ENCODE measurements around the gene CFAP100. TPM values are rescaled to one million over a fixed set of nuclear protein-coding genes. Genes with fewer than 3 reads are reported as not detected.

CFAP100 gene
- not detected for total RNA-seq

GRCh38 chr3:126394179-126394976 is at the start of gene CFAP100:
Gene CFAP100 (plus strand): TSS chr3:126394909. CDS start chr3:126396001, 1,092 bp downstream.
- Histone ChIP-seq H3K4me3 (ENCODE audit: low read length) (no peak within 1 kb of the TSS), H3K27me3 (ENCODE audit: insufficient read depth, low read length) (peaks cover 25% of the 10 kb centered on the region), H3K4me1 (ENCODE audit: insufficient read depth, low read length) (no peaks in the 10 kb centered on the region), H3K9me3 (ENCODE audit: low read depth, low read length) (no peaks in the 10 kb centered on the region)

DNA sequence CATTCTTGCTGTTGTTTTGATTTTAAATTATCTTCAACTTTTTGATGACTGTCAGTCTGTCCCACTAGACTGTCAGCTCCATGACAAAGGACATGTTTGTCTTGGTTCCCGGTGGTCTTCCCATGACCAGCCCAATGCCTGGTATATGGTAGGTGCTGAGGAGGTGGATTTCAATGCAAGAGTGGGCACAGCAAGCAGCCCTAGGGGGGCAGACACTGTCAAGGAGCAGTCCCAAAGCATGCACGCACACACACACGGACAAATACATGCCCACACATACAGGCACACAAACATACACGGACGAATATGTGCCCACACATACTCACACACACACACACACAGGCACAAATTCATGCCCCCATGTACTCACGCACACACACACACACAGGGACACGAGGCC is 49.5 kb upstream of the CFAP100 start:
- Histone ChIP-seq H3K4me1 (ENCODE audit: insufficient read depth, low read length) (no peaks in the 10 kb centered on the region), H3K9me3 (ENCODE audit: low read depth, low read length) (no peaks in the 10 kb centered on the region), H3K27me3 (ENCODE audit: insufficient read depth, low read length) (no peaks in the 10 kb centered on the region), H3K4me3 (ENCODE audit: low read length) (no peak overlapping the region)

DNA sequence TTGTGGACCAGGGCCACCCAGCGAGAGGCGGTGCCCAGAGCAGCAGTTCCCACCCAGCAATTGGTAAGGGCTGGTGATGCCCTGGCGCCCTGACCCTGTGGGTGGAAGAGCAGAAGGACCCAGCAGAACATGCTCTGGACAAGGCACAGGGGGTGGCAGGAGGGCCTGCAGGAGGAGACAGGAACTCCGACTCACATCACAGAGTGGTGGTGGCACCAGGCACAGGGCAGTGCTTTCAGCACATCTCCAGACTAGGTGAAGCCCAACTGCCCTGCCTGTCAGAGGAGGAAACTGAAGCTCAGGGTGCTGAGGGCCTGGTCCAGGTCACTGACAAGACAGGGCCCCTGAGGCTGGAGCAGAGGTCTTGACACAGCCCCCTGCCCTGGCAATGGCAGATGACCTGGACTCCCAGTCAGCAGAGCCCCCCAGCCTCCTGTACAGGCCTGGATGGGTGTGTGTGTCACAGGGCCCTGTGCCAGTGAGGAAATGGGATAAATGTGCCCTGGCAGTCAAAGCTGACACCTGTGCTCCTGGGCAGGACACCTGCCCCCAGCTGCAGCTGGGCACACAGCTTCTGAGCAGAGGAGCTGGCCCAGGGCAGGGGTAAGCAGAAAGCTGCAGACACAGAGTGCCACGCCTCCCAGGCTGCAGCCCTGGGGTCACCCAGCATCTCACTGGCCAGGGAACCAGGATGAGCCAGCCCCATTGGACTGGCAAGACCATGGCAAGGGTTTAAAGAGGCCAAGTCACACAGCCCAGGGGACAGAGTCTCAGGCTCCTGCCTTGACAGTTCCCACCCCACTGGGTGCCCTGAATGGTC is 48.9 kb upstream of the CFAP100 start:
- Histone ChIP-seq H3K4me3 (ENCODE audit: low read length) (no peak overlapping the region), H3K4me1 (ENCODE audit: insufficient read depth, low read length) (no peaks in the 10 kb centered on the region), H3K9me3 (ENCODE audit: low read depth, low read length) (no peaks in the 10 kb centered on the region), H3K27me3 (ENCODE audit: insufficient read depth, low read length) (no peaks in the 10 kb centered on the region)

- H3K9me3 ChIP-seq (ENCODE audit: low read depth, low read length), result no peaks in the 10 kb centered on the region
- H3K4me3 ChIP-seq (ENCODE audit: low read length), result no peak overlapping the region
- H3K27me3 ChIP-seq (ENCODE audit: insufficient read depth, low read length), result no peaks in the 10 kb centered on the region
- no peaks in the 10 kb centered on the region for H3K4me1 ChIP-seq (ENCODE audit: insufficient read depth, low read length)
Measured at GRCh38 chr3:126346466-126346865, 48.2 kb upstream of the CFAP100 start.

DNA sequence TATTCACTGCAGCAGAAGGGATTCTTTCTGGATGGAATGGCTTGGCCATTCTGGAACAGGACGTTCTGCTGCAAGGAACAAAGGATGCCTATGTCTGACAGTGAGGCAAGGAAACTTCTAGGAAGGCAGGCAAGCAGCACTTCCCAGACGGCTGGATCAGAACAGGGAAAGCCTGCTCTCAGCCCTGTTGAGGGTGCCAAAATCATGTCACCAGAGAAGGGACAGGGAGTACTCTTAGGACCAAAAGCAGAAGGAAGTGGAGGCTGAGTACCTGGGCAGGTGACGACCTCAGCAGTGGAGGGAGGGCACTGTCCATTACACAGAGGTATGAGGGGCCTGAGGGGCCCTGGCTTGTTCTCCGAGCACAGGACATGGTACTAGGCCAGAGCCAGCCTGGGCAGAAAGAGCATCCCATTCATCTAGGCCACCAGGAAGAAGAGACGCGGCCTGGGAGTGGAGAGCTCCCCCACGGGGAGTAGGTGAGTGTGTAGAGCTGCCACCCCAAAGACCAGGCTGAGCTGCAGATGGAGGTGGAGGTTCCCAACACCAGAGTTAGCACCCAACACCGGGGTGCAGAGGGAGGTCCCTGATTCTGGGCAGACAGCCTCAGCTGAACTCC is 47.1 kb upstream of the CFAP100 start:
- Histone ChIP-seq H3K4me1 (ENCODE audit: insufficient read depth, low read length) (no peaks in the 10 kb centered on the region), H3K4me3 (ENCODE audit: low read length) (no peak overlapping the region), H3K9me3 (ENCODE audit: low read depth, low read length) (no peaks in the 10 kb centered on the region), H3K27me3 (ENCODE audit: insufficient read depth, low read length) (no peaks in the 10 kb centered on the region)

DNA sequence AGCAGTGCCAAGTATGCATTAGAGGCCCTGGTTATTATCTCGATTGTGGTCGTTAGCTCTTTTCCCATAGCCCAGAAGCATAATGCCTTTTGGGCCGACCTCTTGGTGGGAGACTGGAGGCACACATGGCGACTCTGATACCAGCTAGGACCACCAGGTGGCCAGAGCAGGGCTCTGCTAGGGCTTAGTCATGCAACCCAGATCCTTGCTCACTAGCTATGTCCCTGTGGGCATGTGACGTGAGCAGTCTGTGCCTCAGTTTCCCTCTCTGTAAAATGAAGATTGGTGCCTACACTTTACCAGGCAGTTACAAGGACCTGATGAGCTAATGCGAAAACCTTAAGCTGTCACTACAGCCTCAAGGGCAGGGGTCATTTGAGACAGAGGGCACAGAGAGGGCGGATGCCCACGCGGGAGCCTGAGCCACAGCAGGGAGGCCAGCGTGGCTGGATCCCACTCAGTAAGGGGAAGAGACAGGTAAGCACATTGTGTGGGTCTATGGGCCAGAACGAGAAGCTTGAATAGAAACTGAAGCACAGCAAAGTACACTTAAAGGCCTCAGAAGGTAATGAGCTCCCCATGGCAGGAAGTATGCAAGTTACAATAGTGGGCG is 46.3 kb upstream of the CFAP100 start:
- H3K9me3 ChIP-seq (ENCODE audit: low read depth, low read length), result no peaks in the 10 kb centered on the region
- no peak overlapping the region for H3K4me3 ChIP-seq (ENCODE audit: low read length)
- no peaks in the 10 kb centered on the region for H3K27me3 ChIP-seq (ENCODE audit: insufficient read depth, low read length)
- no peaks in the 10 kb centered on the region for H3K4me1 ChIP-seq (ENCODE audit: insufficient read depth, low read length)

- no peaks in the 10 kb centered on the region for H3K4me1 ChIP-seq (ENCODE audit: insufficient read depth, low read length)
- H3K9me3 ChIP-seq (ENCODE audit: low read depth, low read length), result no peaks in the 10 kb centered on the region
- no peak overlapping the region for H3K4me3 ChIP-seq (ENCODE audit: low read length)
- no peaks in the 10 kb centered on the region for H3K27me3 ChIP-seq (ENCODE audit: insufficient read depth, low read length)
Measured at GRCh38 chr3:126349071-126349470, 45.6 kb upstream of the CFAP100 start.

- Histone ChIP-seq H3K4me1 (ENCODE audit: insufficient read depth, low read length) (no peaks in the 10 kb centered on the region), H3K27me3 (ENCODE audit: insufficient read depth, low read length) (peaks cover 3% of the 10 kb centered on the region), H3K9me3 (ENCODE audit: low read depth, low read length) (no peaks in the 10 kb centered on the region), H3K4me3 (ENCODE audit: low read length) (no peak overlapping the region)
Measured at GRCh38 chr3:126349611-126350501, 44.9 kb upstream of the CFAP100 start.

GRCh38 chr3:126350502-126351085 is 44.1 kb upstream of the CFAP100 start:
- H3K4me3 ChIP-seq (ENCODE audit: low read length), result no peak overlapping the region

DNA sequence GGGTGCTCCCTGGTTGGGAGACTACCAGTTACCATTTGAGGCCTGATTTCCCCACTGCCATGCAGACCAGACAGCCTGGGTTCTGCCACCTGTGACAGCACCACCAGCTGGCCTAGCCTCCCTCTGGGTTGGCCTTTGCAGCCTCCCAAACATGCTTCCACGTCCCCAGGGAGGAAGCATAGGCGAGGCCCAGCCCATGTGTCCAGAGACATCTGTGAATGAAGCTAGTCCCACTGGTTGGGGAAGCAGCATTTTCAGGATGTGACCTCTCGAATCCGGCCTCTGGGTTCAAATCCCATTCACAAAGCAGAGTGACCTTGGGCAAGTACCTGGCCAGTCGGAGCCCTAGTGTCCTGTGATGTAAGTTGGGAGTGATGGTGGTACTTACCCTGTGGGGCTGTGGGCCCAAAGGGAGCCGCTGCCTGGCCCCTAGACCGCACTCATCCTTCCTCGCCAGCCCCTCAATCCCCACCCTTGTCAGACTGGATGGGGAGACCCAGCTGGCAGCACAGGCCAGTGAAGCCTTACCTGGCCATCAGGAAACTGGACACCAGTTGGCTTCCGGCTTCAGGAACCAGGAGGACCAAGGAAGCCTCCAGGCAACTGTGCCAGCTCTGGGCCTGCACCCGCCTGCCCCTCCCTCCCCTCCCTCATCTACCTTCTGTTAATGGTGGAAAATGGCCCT is 43.5 kb upstream of the CFAP100 start:
- peaks cover 15% of the 10 kb centered on the region for H3K27me3 ChIP-seq (ENCODE audit: insufficient read depth, low read length)
- no peak overlapping the region for H3K4me3 ChIP-seq (ENCODE audit: low read length)
- no peaks in the 10 kb centered on the region for H3K9me3 ChIP-seq (ENCODE audit: low read depth, low read length)
- H3K4me1 ChIP-seq (ENCODE audit: insufficient read depth, low read length), result peaks cover 7% of the 10 kb centered on the region

More at GRCh38 chr3:126350502-126351085, 44.1 kb upstream of the CFAP100 start:
- Histone ChIP-seq H3K4me1 (ENCODE audit: insufficient read depth, low read length) (peaks cover under 1% of the 10 kb centered on the region), H3K9me3 (ENCODE audit: low read depth, low read length) (no peaks in the 10 kb centered on the region), H3K27me3 (ENCODE audit: insufficient read depth, low read length) (peaks cover 9% of the 10 kb centered on the region)

- H3K9me3 ChIP-seq (ENCODE audit: low read depth, low read length), result no peaks in the 10 kb centered on the region
- no peak overlapping the region for H3K4me3 ChIP-seq (ENCODE audit: low read length)
- H3K27me3 ChIP-seq (ENCODE audit: insufficient read depth, low read length), result peaks cover 19% of the 10 kb centered on the region
- H3K4me1 ChIP-seq (ENCODE audit: insufficient read depth, low read length), result peaks cover 11% of the 10 kb centered on the region
Measured at GRCh38 chr3:126351771-126352475, 42.8 kb upstream of the CFAP100 start.

DNA sequence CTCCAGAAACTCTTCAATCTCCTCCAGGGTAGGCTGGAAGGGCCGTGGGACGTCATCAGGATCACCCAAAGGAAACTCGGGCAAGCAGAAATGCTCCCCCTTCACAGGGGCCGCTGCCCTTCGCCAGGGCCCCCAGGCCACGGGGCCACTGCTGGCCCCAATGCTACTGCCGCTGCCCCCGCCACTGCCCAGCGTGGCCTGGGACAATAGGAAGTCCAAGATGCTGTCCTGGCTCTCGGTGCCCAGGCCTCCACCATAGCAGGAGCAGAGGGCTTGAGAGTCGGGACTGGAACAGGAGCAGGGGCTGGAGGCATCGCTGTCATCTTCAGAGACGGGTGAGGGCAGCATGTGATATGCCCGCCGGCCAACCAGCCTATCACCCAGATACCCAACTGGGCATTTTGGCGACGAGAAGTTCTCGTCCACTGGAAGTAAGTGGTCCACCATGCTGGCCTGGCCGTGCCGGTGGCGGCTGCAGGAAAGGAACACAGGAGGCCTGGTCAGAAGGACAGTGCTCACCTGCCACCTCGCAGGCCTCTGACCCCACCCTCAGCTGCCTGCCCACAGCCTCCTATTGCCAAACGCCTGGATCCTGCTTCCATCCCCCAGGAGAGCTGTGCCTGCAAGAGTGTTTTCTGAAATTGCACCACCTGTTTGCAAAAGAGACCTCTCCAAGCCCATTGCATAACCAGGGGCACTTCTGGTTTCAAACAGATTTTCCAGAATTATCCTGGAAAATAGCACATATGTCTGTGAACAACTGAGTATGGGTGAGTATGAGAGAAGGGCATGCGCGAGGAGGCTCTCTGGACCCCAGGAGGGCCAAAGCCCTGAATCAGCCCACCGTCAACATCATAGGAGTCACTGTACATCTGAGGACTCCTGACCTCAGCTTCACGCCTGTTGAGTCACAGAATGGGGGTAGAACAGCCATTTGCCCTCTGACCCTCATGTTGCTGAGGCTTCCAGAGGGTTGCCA is 41.9 kb upstream of the CFAP100 start:
- peaks cover 19% of the 10 kb centered on the region for H3K27me3 ChIP-seq (ENCODE audit: insufficient read depth, low read length)
- H3K4me3 ChIP-seq (ENCODE audit: low read length), result no peak overlapping the region
- peaks cover 14% of the 10 kb centered on the region for H3K4me1 ChIP-seq (ENCODE audit: insufficient read depth, low read length)
- no peaks in the 10 kb centered on the region for H3K9me3 ChIP-seq (ENCODE audit: low read depth, low read length)
